ENCODE results near the gene KNCN.

KNCN gene

DNA sequence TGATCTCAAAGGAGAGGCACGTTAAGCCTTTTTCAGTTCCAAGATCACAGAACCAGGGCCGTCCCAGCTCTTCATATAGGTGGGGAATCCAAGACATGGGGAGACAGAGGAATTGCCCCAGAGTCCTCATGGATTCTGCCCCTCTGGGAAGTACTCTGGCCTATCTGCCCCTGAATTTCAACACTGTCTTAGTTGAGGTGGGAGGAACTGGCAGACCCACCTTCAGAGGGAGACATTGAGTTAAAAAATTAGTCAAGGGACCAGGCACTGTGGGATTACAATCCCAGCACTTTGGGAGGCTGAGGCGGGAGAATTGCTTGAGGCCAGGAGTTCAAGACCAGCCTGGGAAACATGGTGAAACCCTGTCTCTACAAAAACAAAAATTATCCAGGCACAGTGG is 2.1 kb upstream of the KNCN start:
- Mint-ChIP-seq H3K27me3 (ENCODE audit: low read depth, poor library complexity) (peaks cover 35% of the 10 kb centered on the region), H3K4me3 (no peak overlapping the region), H3K27ac (no peak overlapping the region), H3K9me3 (no peaks in the 10 kb centered on the region), H3K36me3 (ENCODE audit: low read depth) (no peaks in the 10 kb centered on the region), H3K4me1 (peaks cover 31% of the 10 kb centered on the region)
- no peak for DNase-seq
- TF ChIP-seq, protein P1, sequence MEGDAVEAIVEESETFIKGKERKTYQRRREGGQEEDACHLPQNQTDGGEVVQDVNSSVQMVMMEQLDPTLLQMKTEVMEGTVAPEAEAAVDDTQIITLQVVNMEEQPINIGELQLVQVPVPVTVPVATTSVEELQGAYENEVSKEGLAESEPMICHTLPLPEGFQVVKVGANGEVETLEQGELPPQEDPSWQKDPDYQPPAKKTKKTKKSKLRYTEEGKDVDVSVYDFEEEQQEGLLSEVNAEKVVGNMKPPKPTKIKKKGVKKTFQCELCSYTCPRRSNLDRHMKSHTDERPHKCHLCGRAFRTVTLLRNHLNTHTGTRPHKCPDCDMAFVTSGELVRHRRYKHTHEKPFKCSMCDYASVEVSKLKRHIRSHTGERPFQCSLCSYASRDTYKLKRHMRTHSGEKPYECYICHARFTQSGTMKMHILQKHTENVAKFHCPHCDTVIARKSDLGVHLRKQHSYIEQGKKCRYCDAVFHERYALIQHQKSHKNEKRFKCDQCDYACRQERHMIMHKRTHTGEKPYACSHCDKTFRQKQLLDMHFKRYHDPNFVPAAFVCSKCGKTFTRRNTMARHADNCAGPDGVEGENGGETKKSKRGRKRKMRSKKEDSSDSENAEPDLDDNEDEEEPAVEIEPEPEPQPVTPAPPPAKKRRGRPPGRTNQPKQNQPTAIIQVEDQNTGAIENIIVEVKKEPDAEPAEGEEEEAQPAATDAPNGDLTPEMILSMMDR (IDR thresholded peaks at IDR 0.05): no peak

DNA sequence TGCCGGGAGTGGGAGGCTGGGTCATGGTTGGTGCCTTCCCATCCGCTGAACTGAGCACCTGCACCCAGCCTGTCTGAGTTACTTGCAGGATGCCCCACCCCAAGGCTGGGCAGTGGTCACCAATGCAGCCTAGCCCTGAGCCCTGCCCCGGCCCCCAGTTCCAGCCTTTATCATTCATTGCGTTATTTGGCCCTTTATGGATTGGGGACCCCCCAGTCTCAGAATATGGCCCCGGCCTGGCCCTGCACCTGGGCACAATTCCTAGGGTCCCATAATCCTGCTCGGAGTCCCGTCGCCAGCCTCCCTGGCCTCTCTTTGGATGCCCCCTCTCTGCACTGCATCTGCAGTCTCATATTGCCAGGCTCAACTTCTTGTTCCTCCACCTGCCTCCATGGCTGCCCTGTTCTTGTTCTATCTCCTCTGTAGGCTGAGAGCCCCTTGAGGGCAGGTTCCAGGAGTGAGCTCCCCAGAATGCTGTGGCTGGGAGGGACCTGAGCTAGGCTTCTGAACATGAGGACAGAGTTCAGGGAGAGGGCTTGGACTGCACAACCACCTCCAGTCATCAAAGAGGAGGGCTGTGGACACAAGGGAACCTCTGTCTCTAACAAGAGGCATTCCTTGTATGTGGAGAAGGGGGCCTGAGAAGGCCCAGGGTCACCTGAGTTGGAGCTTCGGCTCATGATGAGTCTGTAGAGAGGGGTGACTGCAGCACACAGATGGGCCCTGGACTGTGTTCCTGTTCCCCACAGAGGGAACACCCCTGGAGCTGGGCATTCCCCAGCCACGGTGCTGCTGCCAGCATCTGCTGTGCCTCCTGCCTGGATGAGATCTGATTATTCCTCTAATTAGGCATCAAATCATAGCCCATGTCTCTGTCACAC is 1.1 kb upstream of the KNCN start:
- peaks cover 41% of the 10 kb centered on the region for H3K27me3 Mint-ChIP-seq (ENCODE audit: low read depth, poor library complexity)
- no peak overlapping the region for H3K4me3 Mint-ChIP-seq
- peak overlapping the region; percentile 45 for H3K27ac Mint-ChIP-seq
- TF ChIP-seq, protein P1 (IDR thresholded peaks at IDR 0.05): no peak
- H3K9me3 Mint-ChIP-seq: no peaks in the 10 kb centered on the region
- no peaks in the 10 kb centered on the region for H3K36me3 Mint-ChIP-seq (ENCODE audit: low read depth)
- DNase-seq: no peak
- H3K4me1 Mint-ChIP-seq: peaks cover 22% of the 10 kb centered on the region

DNA sequence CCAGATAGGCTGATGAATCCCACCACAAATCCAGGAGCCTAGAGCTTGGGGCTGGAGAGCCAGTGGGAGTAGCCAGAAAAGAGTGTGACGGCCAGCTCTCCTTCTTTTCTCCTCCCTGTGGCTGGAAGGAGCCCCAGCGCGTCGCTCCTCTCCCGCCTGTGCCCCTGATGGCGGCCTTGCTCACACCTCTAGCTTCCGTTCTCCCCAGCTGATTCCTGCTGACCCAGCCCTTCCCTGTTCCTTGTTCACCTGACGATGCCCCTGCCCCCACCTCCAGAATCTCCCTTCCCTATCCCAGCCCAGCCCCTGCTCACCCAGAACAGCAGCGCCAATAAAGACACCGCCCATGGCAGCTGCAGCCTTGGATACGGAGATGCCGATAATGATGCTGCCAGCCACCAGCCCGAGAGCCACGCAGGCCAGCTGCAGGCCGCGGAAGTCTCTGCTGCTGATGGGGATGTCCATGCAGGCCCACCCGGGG is 656 bp downstream of the KNCN start:
- H3K27me3 Mint-ChIP-seq (ENCODE audit: low read depth, poor library complexity): peaks cover 59% of the 10 kb centered on the region
- no peak overlapping the region for H3K4me3 Mint-ChIP-seq
- no peak overlapping the region for H3K27ac Mint-ChIP-seq
- no peak for DNase-seq
- peaks cover 19% of the 10 kb centered on the region for H3K4me1 Mint-ChIP-seq
- no peaks in the 10 kb centered on the region for H3K36me3 Mint-ChIP-seq (ENCODE audit: low read depth)
- H3K9me3 Mint-ChIP-seq: no peaks in the 10 kb centered on the region
- TF ChIP-seq, protein P1 (IDR thresholded peaks at IDR 0.05): no peak

DNA sequence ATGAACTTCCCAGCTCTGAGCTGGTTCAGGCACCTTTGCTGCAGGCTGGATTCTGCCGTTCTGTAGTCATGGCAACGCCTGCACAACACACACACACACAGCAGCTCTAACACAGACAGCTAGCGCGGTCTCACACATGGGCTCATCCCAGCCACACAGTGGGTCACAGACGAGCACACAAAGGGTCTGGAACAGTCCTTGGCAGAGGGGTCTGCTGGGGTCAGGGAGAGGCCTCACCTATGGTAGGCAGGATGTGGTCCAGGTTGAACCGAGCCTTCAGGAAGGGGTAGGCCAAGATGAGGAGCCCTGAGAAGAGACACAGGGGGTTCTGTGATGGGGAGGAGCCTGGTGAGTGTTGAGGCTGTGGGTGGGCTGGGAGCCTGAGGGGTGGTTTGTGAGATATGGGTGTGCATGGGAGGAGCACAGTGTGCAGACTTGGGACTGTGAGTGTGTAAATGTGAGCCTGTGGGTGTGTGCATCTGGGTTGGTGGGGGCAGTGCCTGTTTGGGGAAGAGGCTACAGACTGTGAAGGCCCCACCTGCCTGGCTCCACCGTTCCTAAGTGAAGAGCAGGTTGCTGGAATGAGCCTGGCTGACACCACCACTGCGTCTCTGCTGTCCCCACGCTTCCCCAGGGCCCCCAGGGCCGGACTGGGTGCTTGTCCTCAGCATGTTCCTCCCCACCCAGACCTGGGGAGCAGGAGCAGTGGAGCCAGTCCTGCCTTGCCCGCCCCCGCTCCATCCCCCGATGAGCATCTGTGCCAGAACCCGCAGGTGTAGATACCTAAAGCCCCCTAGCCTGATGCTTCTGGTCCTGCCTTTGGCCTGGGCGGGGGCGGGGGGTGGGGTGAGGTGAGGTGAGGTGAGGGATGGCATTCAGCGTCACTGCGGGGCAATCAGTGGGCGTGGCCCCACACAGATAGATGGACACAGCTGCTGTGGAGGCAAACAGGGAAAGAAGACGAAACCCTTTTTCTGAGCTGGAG is 1.5 kb downstream of the KNCN start:
- peak overlapping the region; percentile 96 for H3K27ac Mint-ChIP-seq
- peaks cover under 1% of the 10 kb centered on the region for H3K9me3 Mint-ChIP-seq
- H3K27me3 Mint-ChIP-seq (ENCODE audit: low read depth, poor library complexity): peaks cover 67% of the 10 kb centered on the region
- peaks cover 19% of the 10 kb centered on the region for H3K4me1 Mint-ChIP-seq
- TF ChIP-seq, protein P1 (IDR thresholded peaks at IDR 0.05): no peak
- peak; percentile 57 for DNase-seq
- H3K36me3 Mint-ChIP-seq (ENCODE audit: low read depth): no peaks in the 10 kb centered on the region
- no peak overlapping the region for H3K4me3 Mint-ChIP-seq

DNA sequence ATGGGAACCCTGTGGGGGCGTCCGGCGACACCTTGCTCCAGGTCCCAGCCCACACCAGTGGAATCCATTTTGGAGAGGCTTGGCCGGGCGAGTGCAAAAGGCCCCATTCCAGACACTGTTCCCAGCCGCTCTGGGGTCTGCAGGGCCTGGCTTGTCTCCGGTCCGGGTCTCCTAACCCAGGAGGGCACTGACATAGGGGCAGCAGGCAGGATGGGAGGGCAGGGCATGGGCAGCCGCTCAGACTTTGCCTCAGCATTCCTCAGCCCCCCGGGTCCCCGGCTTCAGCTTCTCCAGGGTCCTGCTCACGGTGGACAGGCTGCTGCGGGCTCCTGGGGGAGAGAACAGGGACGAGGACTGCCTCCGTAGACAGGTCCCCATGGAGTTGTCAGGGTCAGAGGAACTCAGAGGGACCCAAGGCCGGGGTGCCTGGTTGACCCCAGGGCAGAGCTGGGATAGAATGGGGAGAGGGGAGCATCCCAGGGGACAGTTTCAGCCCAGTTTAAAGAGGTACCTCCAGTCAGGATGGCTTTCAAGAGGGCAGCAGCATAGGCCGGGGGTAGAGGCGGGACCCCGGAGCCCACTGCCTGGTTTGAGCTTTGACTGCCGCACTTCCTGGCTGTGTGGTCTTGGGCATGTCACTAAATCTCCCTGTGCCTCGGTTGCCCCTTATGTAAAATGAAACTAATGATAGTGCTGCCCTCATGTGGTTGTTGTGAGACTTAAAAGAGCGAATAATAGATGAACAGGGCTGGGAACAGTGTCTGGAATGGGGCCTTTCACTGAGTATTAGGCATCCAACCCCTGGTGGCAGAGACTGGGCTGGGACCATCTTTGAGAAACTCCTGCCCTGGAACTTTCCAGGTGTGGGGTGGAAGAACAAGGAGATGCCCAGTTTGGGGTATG is 3.7 kb downstream of the KNCN start:
- Mint-ChIP-seq H3K9me3 (peaks cover 4% of the 10 kb centered on the region), H3K27ac (no peak overlapping the region), H3K4me3 (no peak overlapping the region), H3K27me3 (ENCODE audit: low read depth, poor library complexity) (peaks cover 83% of the 10 kb centered on the region), H3K36me3 (ENCODE audit: low read depth) (no peaks in the 10 kb centered on the region), H3K4me1 (peaks cover 29% of the 10 kb centered on the region)
- TF ChIP-seq, protein P1 (IDR thresholded peaks at IDR 0.05): peak; percentile 34
- DNase-seq: no peak
